WI38 (cell line): ENCODE results near the gene JRKL.

Source experiments
- H3K4me3 ChIP-seq: 2 replicates; pipeline ENCODE4 v1.5.1; 2011; ENCODE audit warnings: low read depth, mild to moderate bottlenecking, control low read depth, low read length
- TF ChIP-seq, protein P1 (sequence below): IDR thresholded peaks from 2 replicates; pipeline ENCODE4 v1.5.1; 2012; ENCODE audit warnings: low read depth, mild to moderate bottlenecking, control low read depth, low read length

Gene JRKL

DNA sequence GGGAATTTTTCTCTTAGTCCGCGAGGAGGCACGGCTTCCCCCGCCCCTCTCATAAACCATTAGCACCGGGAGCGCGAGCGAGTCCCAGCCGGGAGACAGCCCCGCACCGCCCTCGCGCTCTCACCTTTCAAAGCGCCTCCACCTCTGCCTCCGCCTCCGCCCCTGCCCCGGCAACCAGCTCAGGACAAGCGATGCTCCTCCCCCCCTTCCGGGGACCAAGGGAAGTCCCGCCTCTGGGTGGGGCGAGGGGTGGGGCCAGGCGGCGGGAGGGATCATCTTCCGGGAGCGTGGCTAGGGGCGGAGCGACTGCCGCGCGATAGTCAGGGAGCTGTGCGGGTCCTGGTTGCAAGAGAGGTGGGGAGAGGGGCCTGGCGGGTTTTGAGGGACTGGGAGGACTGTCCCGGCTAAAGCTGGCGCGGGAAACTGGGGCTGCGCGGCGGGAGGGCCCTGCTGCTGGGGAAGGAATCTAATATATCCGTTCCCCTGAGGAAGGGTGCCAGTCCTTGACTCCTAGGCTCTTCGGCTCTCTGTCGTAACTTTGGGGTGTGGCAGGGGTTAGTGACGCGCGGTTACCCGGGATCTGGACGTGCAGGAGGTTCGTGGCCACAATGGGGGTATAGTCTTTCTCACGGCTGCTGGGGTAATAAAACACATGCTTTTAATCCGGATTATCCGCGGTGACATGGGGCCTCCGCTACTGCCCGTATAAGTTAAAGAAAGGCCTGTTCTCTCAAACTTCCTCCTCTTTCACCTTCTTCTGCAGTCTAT, at the start of gene JRKL, which contains the start of gene CCDC82:
JRKL (plus strand) TSS at position 294 of the 768 bp plus-strand sequence. CDS start 637 bp downstream, outside the sequence.
CCDC82 (minus strand) TSS at position 193 of the 768 bp plus-strand sequence. CDS start 5,165 bp downstream, outside the sequence.
- TF ChIP-seq, protein P1, sequence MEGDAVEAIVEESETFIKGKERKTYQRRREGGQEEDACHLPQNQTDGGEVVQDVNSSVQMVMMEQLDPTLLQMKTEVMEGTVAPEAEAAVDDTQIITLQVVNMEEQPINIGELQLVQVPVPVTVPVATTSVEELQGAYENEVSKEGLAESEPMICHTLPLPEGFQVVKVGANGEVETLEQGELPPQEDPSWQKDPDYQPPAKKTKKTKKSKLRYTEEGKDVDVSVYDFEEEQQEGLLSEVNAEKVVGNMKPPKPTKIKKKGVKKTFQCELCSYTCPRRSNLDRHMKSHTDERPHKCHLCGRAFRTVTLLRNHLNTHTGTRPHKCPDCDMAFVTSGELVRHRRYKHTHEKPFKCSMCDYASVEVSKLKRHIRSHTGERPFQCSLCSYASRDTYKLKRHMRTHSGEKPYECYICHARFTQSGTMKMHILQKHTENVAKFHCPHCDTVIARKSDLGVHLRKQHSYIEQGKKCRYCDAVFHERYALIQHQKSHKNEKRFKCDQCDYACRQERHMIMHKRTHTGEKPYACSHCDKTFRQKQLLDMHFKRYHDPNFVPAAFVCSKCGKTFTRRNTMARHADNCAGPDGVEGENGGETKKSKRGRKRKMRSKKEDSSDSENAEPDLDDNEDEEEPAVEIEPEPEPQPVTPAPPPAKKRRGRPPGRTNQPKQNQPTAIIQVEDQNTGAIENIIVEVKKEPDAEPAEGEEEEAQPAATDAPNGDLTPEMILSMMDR: no peak
- peak within 1 kb of the TSS; percentile 91 for H3K4me3 ChIP-seq

DNA sequence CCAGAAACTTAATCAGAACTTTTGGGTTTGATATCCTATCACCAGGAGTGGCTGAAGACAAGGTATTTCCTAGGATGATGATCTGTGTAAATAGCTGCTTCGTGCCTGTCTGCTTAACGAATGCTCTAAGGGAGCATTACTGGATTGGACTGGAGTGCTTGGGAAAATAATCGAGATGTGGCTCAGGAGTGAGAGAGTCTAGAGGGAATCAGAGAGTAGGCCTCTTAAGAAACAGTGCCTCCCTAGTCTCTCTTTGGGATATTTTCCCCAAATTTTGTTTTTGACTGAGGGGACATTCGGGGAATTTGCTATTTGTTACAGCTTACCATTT, 49.3 kb upstream of the JRKL start:
- TF ChIP-seq, protein P1: no peak
- H3K4me3 ChIP-seq: peak overlapping the region; percentile 76

DNA sequence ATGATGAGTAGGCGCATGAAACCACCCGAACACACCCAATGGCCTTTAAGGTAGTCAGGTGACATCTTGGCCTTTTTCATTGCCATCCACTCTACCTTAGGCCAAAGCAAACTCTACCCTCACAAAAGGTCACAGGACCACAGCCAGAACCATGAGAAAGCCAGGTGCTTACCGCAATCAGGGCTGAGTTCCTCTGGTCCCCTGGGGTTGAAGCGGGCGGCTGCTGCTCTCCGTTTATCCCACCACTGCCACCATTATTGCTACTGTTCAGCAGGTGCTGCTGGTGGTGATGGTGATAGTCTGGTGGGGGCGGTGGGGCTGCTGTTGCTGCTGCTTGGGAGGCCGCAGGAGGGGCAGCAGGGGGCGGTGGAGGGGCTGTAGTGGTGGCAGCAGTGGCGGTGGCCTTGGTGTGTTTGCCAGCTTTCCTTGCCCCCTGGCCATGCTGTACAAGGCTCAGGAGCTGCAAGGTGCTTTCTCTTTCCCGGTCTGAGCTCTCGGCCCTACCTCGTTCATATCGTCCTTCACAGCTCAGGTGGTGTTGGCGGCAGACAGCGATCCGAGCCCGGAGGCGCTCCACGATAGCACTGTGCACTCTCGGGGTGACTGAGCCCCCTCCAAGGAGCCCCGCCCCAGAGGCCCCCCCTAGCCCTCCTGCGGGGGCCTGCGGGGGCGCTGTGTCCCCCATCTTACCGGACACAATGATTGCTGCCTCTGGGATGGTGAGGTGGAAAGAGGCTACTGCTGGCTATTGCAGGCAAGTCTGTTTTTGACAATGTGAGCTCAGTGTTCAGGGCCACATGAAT, 48.4 kb upstream of the JRKL start:
- peak overlapping the region; percentile 76 for H3K4me3 ChIP-seq
- TF ChIP-seq, protein P1: peak; percentile 42

DNA sequence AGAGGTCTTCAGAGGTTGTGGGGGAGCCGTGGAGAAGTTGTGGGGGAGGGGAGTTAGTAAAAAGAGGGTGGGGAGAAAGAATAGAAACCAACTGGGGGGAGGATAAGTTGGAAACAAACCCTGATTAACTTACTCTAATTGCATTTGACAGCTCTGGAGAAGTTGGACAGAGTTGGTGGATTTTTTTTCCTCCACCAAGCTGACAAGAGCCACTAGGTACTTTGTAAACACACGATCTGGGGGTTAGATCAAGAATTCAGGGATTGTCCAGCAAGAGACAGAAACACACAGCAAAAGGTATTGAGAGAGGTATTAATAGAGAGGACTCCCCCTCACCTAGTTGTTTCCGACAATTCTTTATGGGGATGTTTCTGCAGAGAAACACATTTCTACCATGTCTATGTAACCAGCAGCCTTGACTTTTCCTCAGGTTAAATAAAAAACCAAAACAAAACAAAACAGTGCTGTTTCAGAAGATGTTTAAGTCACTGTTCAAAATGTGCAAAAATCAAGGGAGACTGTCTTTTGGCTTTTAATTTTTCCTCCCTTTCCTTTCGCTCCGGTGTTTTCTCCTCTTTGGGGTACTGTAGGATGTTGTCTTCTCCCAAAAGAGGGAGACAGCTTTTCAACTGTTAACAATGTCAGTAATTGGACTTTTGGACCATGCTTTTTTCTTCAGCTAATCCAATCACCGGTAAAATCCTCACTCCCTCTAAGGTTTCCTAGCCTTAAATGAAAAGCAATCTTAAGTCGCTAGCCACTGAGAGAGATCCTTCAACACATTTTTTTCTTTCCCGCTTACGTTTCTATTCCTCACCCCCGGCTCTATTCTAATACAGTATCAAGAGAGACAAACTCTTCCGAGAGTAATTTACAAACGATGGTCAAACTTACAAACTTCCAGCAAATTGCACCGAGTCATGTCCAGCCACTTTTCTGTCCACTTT, 47.5 kb upstream of the JRKL start:
- peak overlapping the region; percentile 76 for H3K4me3 ChIP-seq
- TF ChIP-seq, protein P1: no peak

DNA sequence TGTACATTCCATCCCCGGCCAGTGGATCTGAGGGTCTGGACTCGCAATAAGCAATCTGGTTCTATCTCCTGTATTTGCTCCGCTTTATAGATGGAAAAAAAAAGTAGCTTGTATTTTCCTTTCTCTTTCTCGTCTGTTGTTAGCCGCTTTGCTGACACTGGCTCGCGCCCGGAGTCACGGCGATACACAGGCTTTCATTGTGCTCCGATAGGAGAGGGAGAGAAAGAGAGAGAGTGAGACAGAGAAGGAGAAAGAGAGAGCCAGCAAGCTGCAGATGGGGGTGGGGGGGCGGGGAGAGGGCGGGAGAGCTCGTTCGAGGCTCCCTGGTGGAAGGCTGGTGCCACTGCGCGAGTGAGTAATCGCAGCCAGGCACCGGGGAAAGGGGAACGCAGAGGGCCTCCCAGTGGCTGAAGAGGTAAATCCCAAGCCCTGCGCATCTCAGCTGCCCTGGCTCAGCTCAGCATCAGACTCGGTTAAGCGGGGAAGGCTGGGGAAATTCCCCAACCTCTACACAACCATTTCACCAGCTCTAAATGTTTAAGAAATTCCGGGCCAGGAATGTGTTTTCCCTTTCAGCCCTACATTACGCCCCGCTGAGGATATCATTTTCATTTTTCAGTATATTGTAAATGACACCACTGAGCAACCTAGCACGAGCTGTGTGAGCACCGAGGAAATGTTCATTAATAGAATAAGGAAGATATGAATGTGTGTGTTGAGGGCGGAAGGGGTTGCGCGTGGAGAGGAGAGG, 46.7 kb upstream of the JRKL start, which contains the start of gene MAML2:
MAML2 (minus strand) TSS at position 235 of the 751 bp plus-strand sequence. CDS start 1,300 bp downstream, outside the sequence.
- H3K4me3 ChIP-seq: peak within 1 kb of the TSS; percentile 76
- TF ChIP-seq, protein P1: peak; percentile 82

DNA sequence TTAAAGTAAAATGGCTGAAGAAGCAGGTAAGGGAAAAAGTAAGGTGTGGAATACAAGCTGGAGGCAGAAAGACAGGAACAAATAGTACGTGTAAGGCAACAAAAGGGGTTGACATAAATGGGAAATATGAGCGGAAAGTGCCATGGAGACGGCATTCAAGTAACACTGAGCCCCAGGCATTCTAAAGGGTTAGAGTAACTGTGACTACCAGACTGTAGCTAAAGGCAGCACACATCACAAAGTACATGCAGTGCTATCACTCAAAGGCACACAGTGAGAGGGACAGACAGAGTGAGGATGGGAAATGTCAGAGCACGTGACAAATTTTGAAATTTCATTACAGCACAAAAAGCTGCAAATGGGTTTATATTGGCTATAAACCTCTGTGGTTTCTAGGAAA, 33.0 kb upstream of the JRKL start:
- H3K4me3 ChIP-seq: no peak overlapping the region
- TF ChIP-seq, protein P1: no peak
